PC-9 (cell line): Measurements from ENCODE around the gene MAN1C1. TPM values are rescaled to one million over a fixed set of nuclear protein-coding genes. Genes with fewer than 3 reads are reported as not detected.
"Not testable (repeated sequence)": the region's sequence is repeated elsewhere in the genome, so short reads cannot be mapped to it uniquely, and the experiment has no call there.

Experiments
- BruUV-seq: library from RNA; stranded (reverse); fragments of 400-500 nt; replicated peaks from 2 replicates; lab custom pipeline; 2021; lab: Mats Ljungman, UMichigan
- CTCF ChIA-PET: fragments of 300-600 bp; sonication (Branson Sonifier 250); formaldehyde crosslinking; loops from one replicate; lab custom pipeline; 2022; ENCODE audit warnings: antibody characterized with exemption; lab: Charles Lee
- POLR2A ChIA-PET: fragments of 300-600 bp; sonication (Branson Sonifier 250); formaldehyde crosslinking; loops from one replicate; lab custom pipeline; 2022; ENCODE audit warnings: antibody characterized with exemption; ENCODE audit not compliant: unreplicated experiment; lab: Charles Lee
- DNase-seq, 2 experiments: peaks; one replicate each; pipeline versions ENCODE4 v3.0.0 to v3.0.0-alpha.2; 2015 to 2022; ENCODE audit warnings: mixed read lengths in 1 of 2
- H2AFZ ChIP-seq: fragments of 200-600 bp; sonication (generic); 2 replicates; pipeline ENCODE4 v1.8.1; 2017; ENCODE audit warnings: antibody characterized with exemption
- H3F3A ChIP-seq: fragments of 200-600 bp; sonication (generic); 2 replicates; pipeline ENCODE4 v1.8.1; 2017; ENCODE audit warnings: antibody characterized with exemption, mild to moderate bottlenecking, low read depth; ENCODE audit not compliant: insufficient read depth
- H3K27ac ChIP-seq: fragments of 200-600 bp; sonication (generic); 2 replicates; pipeline ENCODE4 v1.6.1; 2016; ENCODE audit warnings: mixed run types
- H3K27me3 ChIP-seq: fragments of 200-600 bp; sonication (generic); 2 replicates; pipeline ENCODE4 v1.6.1; 2016; ENCODE audit warnings: low read depth, mixed run types; ENCODE audit not compliant: insufficient read depth
- H3K36me3 ChIP-seq: fragments of 200-600 bp; sonication (generic); 2 replicates; pipeline ENCODE4 v1.6.1; 2016; ENCODE audit warnings: low read depth, mixed run types
- H3K4me1 ChIP-seq: fragments of 200-600 bp; sonication (generic); replicated peaks from 2 replicates; pipeline ENCODE4 v1.6.1; 2016; ENCODE audit warnings: mixed run types; ENCODE audit not compliant: insufficient read depth
- H3K4me2 ChIP-seq: fragments of 200-600 bp; sonication (generic); 2 replicates; pipeline ENCODE4 v1.6.1; 2017; ENCODE audit warnings: mixed run types
- H3K4me3 ChIP-seq: fragments of 200-600 bp; sonication (generic); 2 replicates; pipeline ENCODE4 v1.6.1; 2016; ENCODE audit warnings: mixed run types
- H3K79me2 ChIP-seq: fragments of 200-600 bp; sonication (generic); 2 replicates; pipeline ENCODE4 v1.6.1; 2017; ENCODE audit warnings: low read depth, mixed run types
- H3K9me2 ChIP-seq: fragments of 200-600 bp; sonication (generic); 2 replicates; pipeline ENCODE4 v1.8.1; 2017; ENCODE audit warnings: mild to moderate bottlenecking; ENCODE audit not compliant: insufficient read depth
- H3K9me3 ChIP-seq: fragments of 200-600 bp; sonication (generic); 2 replicates; pipeline ENCODE4 v1.8.1; 2016; ENCODE audit warnings: low read depth; ENCODE audit not compliant: insufficient read depth
- H4K20me1 ChIP-seq: fragments of 200-600 bp; sonication (generic); 2 replicates; pipeline ENCODE4 v1.8.1; 2017; ENCODE audit not compliant: insufficient read depth
- CTCF ChIP-seq: fragments of 200-600 bp; sonication (generic); conservative IDR thresholded peaks from 2 replicates; pipeline ENCODE4 v1.6.1; 2017; ENCODE audit warnings: mixed run types, antibody characterized with exemption, mild to moderate bottlenecking, moderate library complexity
- EZH2 ChIP-seq: fragments of 200-600 bp; sonication (generic); IDR thresholded peaks from 2 replicates; pipeline ENCODE4 v1.8.0; 2017; ENCODE audit warnings: antibody characterized with exemption, low read depth
- intact Hi-C: fragments of 100-400 bp; cut with micrococcal nuclease; formaldehyde crosslinking; loops from one replicate; pipeline ENCODE4 v1.10.0; 2022; ENCODE audit not compliant: unreplicated experiment
- total RNA-seq: library from RNA; stranded (reverse); gene quantifications from 2 replicates; pipeline ENCODE4 v1.2.3, GENCODE V29; 2021

MAN1C1 gene
- total RNA-seq, 1 experiment from 2014 or later, result 0.41 TPM

GRCh38 chr1:25698252-25698651, 81.7 kb downstream of the MAN1C1 start:
- intact Hi-C loops, result loop anchor here (10.0 kb wide), 1 partner anchor 83 kb away; the partner anchor contains the start of gene MAN1C1
- no TSS peak for BruUV-seq
- POLR2A ChIA-PET, result no interaction called here

DNA sequence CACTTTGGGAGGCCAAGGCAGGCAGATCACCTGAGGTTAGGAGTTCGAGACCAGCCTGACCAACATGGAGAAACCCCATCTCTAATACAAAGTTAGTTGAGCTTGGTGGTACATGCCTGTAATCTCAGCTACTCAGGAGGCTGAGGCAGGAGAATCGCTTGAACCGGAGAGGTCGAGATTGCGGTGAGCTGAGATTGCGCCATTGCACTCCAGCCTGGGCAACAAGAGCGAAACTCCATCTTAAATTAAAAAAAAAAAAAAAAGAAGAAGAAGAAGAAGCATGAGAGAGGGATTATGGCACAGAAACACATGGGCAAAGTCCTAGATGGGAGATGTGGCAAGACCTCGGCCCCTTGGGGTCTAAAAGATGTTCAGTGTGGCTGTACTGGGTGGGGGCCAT, 82.5 kb downstream of the MAN1C1 start:
- H3F3A ChIP-seq, result peaks cover 20% of the 10 kb centered on the region; the same call in 1 of the 2 replicates
- H3K9me2 ChIP-seq, H3K79me2 ChIP-seq, DNase-seq, H3K4me3 ChIP-seq, H3K9me3 ChIP-seq, H4K20me1 ChIP-seq, POLR2A ChIA-PET, H3K4me2 ChIP-seq, CTCF ChIA-PET, H3K27me3 ChIP-seq, H3K36me3 ChIP-seq, H3K27ac ChIP-seq, H2AFZ ChIP-seq, BruUV-seq: not testable (repeated sequence)
- intact Hi-C loops, result loop anchor here (10.0 kb wide), 1 partner anchor 84 kb away; the partner anchor contains the start of gene MAN1C1
- H3K4me1 ChIP-seq, result peaks cover 19% of the 10 kb centered on the region

More at GRCh38 chr1:25698252-25698651, 81.7 kb downstream of the MAN1C1 start:
- Histone ChIP-seq H3K4me3 (no peak overlapping the region), H4K20me1 (no peaks in the 10 kb centered on the region), H3F3A (peaks cover 20% of the 10 kb centered on the region; the same call in 1 of the 2 replicates), H3K9me3 (no peaks in the 10 kb centered on the region), H3K27me3 (no peaks in the 10 kb centered on the region), H3K4me1 (peaks cover 19% of the 10 kb centered on the region), H2AFZ (no peak overlapping the region), H3K79me2 (no peaks in the 10 kb centered on the region), H3K4me2 (no peak overlapping the region), H3K9me2 (no peaks in the 10 kb centered on the region), H3K36me3 (no peaks in the 10 kb centered on the region), H3K27ac (no peak overlapping the region)
- TF ChIP-seq CTCF (no peak), EZH2 (no peak)
- CTCF ChIA-PET, result no interaction called here
- no peak for DNase-seq

- H3K79me2 ChIP-seq, result no peaks in the 10 kb centered on the region
- TF ChIP-seq CTCF (no peak), EZH2 (no peak)
- CTCF ChIA-PET, result no interaction called here
- no peaks in the 10 kb centered on the region for H3K9me3 ChIP-seq
- no peak overlapping the region for H3K4me2 ChIP-seq
- no peak overlapping the region for H3K4me3 ChIP-seq
- H3K9me2 ChIP-seq, result no peaks in the 10 kb centered on the region
- no peaks in the 10 kb centered on the region for H4K20me1 ChIP-seq
- H3F3A ChIP-seq, result peaks cover 17% of the 10 kb centered on the region; the same call in 1 of the 2 replicates
- no peak overlapping the region for H2AFZ ChIP-seq
- no peak for DNase-seq
- peaks cover 17% of the 10 kb centered on the region for H3K4me1 ChIP-seq
- intact Hi-C loops, result loop anchor here (10.0 kb wide), 2 partner anchors 85 to 95 kb away; partner anchors contain the start of gene MAN1C1
- POLR2A ChIA-PET, result no interaction called here
- BruUV-seq, result no TSS peak
- H3K27ac ChIP-seq, result no peak overlapping the region
- H3K36me3 ChIP-seq, result no peaks in the 10 kb centered on the region
- no peaks in the 10 kb centered on the region for H3K27me3 ChIP-seq
These were observed 83.0 kb downstream of the MAN1C1 start for GRCh38 chr1:25699500-25700143.
